Stimulated activated CD4-positive, alpha-beta T cell treated with anti-CD3 and anti-CD28 coated beads, TNF-alpha, amount 100 ng/mL, for 48 hours (primary cell): ENCODE results near the gene ALPK1.
"Not testable (repeated sequence)": the region's sequence is repeated elsewhere in the genome, so short reads cannot be mapped to it uniquely, and the experiment has no call there.

ENCODE experiments used
- DNase-seq, 3 donors: peaks; one replicate each; pipeline ENCODE4 v3.0.0-alpha.2; 2020; ENCODE audit warnings: low read depth in 3 of 3

ALPK1 gene

GRCh38 chr4:112296949-112297880 is at the start of gene ALPK1:
Gene ALPK1 (plus strand): TSS chr4:112297369.
- DNase-seq: no peak

GRCh38 chr4:112251019-112251643 is 46.0 kb upstream of the ALPK1 start:
- no peak for DNase-seq

DNA sequence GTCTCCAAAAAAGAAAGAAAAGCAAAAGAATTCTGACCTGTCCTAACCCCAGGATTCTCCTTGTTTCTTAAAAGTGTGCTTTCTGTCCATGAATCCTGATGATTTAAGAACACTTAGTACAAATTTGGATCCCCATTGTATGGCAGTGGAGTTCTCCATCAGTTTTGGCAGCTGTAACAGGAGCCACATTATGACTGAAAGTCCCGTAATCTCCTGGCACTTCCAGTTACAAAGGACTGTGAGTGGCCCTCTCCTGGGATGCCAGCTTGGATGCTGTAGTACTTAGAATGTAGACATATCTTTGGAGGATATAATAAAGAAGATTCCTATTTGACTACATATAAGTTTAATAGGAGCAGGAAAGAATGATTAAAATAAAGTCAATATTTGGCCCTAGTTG is 44.9 kb upstream of the ALPK1 start:
- DNase-seq: no peak

GRCh38 chr4:112253382-112254000 is 43.7 kb upstream of the ALPK1 start:
- no peak for DNase-seq

DNA sequence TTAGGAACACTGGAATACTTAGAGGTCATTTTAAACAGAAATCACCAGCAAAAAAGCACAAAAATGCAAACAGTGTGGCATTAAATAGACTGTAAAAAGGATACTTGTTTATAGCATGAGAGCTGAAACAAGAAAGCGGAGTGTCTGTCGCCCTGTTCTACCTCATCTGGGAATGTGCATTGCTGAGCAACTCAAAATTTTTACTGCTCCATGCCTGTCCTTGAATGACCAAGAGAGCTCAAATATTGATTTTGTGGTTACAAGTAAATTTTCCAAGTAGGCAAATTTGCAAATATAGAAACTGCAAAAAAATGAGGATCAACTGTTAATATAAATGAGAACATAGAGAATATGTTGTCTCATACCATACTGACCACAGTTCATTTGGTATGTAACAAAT is 40.1 kb upstream of the ALPK1 start:
- no peak for DNase-seq

GRCh38 chr4:112266823-112267222 is 30.3 kb upstream of the ALPK1 start:
- DNase-seq: no peak

DNA sequence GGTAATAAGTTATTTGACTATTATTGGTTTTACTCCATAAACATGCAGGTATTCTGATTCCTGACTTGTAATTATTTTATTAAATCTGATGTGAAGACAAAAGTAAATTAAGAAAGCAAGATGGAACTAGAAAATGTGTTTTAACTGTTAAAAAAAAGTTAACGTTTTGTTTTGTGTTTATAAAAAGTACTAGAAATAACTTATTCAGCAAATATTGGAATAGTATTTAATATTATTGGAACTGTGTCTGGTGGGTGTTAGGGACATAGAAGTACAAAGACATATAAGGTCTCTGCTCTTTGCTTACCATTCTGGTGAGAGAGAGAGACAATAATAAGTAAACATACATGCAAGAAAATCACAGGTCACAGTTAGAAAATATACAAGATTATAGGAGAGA is 27.1 kb upstream of the ALPK1 start:
- DNase-seq: no peak

DNA sequence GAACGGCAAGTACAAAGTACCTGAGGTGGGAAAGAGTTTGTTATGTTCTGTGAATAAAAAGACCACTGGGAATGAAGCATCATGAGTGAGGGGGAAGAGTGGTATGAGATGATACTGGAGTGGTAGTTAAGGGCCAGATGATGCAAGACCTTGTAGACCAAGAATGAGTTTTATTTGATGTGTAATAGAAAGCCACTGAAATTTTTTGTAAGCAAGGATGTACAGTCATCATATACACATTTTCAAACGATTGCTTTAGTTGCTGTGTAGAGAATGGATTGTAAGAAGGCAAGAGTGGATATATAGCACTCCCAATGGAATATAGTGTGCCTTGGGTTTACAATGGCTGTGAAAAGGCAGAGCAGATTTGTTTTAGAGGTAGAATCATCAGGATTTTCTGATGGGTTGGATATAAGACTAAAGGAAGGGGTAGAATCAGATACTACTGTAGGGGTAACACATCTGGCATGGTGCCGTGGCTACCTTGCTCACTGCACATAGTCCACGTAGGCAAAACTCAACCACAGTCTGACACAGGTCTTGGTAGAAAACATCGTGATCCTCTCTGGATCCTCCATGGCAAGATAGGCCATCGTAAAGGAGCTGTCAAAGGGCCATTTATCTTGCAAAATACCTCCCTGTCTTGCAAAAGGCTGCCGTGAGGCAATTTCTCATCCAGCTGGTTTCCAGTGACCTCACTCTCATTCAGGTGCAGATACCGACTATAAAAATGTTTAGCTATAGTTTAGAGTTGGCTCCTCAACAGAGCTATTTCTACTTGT is 26.3 kb upstream of the ALPK1 start:
- no peak for DNase-seq

GRCh38 chr4:112272292-112272691 is 24.9 kb upstream of the ALPK1 start:
- no peak for DNase-seq

DNA sequence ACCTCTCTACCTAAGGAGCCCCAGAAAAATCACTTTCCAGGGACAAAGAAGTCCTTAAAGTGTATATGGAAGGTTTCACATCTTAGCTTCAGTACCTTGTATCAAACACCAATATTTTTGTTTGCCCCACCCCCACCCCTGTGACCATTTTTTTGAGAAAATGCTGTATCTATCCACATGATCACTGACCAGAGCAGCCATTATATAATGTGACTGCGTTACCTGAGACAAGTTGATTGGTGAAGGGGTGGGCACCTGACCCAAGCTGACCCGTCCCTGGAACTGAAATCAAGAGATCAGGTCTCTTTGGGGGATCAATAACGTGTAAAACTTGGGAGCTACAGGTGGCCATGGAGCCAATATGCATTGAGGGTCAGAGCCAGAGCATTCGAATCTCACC is 22.2 kb upstream of the ALPK1 start:
- DNase-seq: no peak

- DNase-seq: no peak
These were observed 21.1 kb upstream of the ALPK1 start for GRCh38 chr4:112276113-112276512.

- DNase-seq: no peak
These were observed 19.9 kb upstream of the ALPK1 start for GRCh38 chr4:112277220-112277619.

GRCh38 chr4:112277705-112278448 is 19.3 kb upstream of the ALPK1 start:
- no peak for DNase-seq

- no peak for DNase-seq
These were observed 17.9 kb upstream of the ALPK1 start for GRCh38 chr4:112279025-112279881.

DNA sequence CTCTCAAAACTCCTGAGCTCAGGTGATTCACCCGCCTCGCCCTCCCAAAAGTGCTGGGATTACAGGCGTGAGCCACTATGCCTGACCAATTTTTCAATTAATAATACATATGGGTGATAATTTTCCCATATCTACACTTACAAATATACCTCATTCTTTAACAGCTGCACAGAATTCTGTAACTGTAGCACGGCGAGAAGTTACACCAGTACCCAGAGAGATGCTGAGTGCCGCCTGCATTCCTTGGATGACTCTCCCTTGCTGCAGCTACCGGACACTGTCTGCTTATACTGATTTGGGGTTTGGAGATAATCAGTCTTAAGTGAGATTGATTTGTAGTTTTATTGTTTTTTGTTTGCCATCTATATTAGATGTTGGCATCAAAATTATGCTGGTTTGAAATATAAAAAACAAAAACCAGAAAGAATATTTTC is 17.3 kb upstream of the ALPK1 start:
- DNase-seq: no peak

GRCh38 chr4:112280386-112281056 is 16.6 kb upstream of the ALPK1 start:
- DNase-seq: no peak

GRCh38 chr4:112281895-112282398 is 15.2 kb upstream of the ALPK1 start:
- not testable (repeated sequence) for DNase-seq

GRCh38 chr4:112282860-112283667 is 14.1 kb upstream of the ALPK1 start:
- DNase-seq: no peak

- no peak for DNase-seq
These were observed 13.0 kb upstream of the ALPK1 start for GRCh38 chr4:112284166-112284565.
